AG10803 (cell line): Measurements from ENCODE around the gene SURF6.
"Not testable (repeated sequence)": the region's sequence is repeated elsewhere in the genome, so short reads cannot be mapped to it uniquely, and the experiment has no call there.

Experiments
- DNase-seq: peaks from one replicate; pipeline ENCODE4 v3.0.0; 2010; ENCODE audit warnings: low read depth
- H3K4me3 ChIP-seq: 2 replicates; pipeline ENCODE4 v1.5.1; 2011; ENCODE audit warnings: mild to moderate bottlenecking, low read length, control low read depth
- TF ChIP-seq, protein P1 (sequence below): conservative IDR thresholded peaks from 2 replicates; pipeline ENCODE4 v1.5.1; 2011; ENCODE audit warnings: mild to moderate bottlenecking, low read length, control low read depth, inconsistent platforms

SURF6 gene

DNA sequence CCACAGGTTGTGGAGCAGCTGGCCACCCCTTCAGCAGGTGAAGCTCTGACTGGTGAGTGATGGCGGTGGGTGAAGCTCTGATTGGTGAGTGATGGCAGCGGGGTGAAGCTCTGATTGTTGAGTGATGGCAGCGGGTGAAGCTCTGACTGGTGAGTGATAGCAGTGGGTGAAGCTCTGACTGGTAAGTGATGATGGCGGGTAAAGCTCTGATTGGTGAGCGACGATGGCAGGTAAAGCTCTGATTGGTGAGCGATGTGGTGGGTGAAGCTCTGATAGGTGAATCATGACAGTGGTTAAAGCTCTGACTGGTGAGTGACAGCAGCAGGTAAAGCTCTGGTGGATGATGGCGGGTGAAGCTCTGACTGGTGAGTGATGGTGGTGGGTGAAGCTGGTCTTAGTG, 51.6 kb downstream of the SURF6 start:
- H3K4me3 ChIP-seq: no peak overlapping the region
- TF ChIP-seq, protein P1, sequence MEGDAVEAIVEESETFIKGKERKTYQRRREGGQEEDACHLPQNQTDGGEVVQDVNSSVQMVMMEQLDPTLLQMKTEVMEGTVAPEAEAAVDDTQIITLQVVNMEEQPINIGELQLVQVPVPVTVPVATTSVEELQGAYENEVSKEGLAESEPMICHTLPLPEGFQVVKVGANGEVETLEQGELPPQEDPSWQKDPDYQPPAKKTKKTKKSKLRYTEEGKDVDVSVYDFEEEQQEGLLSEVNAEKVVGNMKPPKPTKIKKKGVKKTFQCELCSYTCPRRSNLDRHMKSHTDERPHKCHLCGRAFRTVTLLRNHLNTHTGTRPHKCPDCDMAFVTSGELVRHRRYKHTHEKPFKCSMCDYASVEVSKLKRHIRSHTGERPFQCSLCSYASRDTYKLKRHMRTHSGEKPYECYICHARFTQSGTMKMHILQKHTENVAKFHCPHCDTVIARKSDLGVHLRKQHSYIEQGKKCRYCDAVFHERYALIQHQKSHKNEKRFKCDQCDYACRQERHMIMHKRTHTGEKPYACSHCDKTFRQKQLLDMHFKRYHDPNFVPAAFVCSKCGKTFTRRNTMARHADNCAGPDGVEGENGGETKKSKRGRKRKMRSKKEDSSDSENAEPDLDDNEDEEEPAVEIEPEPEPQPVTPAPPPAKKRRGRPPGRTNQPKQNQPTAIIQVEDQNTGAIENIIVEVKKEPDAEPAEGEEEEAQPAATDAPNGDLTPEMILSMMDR: no peak
- DNase-seq: no peak

DNA sequence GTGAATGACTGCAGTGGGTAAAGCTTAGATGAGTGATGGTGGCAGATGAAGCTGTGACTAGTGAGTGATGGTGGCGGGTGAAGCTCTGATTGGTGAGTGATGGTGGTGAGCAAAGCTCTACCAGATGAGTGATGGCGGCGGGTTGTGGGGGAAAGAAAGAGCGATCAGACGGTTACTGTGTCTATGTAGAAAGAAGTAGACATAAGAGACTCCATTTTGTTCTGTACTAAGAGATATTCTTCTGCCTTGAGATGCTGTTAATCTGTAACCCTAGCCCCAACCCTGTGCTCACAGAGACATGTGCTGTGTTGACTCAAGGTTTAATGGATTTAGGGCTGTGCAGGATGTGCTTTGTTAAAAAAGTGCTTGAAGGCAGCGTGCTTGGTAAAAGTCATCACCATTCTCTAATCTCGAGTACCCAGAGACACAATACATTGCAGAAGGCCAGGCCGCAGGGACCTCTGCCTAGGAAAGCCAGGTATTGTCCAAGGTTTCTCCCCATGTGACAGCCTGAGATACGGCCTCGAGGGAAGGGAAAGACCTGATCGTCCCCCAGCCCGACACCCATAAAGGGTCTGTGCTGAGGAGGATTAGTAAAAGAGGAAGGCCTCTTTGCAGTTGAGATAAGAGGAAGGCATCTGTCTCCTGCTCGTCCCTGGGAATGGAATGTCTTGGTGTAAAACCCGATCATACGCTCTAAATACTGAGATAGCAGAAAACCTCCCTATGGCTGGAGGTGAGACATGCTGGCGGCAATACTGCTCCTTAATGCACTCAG, 52.5 kb downstream of the SURF6 start:
- not testable (repeated sequence) for DNase-seq, H3K4me3 ChIP-seq

DNA sequence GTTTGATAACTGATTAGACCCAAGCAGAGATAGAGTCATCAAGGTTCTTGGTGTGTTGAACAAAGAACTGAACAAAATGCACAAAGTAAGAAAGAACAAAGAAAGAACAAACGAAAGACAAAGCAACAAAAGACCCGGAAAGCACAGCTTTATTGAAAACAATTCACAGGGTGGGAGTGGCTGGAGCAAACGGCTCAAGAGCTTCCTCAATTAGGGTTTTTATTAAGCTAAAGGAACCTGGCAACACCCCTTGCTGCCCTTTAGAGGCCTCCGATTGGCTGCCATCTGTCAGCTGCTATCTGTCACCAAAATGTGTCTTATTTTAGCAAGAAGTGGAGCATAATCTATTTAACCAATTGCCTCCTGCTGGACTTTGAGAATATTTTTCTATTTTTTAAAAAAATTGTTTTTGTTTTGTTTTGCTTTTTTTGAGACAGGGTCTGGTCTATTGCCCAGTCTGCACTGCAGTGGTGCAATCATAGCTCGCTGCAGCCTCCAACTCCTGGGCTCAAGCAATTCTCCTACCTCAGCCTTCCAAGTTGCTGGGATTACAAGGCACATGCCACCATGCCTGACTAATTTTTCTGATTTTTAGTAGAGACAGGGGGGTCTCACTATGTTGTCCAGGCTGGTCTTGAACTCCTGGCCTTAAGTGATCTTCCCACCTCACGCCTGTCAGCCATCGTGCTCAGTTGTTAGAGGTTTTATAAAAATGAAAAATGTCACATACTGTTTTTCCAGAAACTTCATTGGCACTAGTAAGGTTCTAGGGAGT, 53.3 kb downstream of the SURF6 start:
- H3K4me3 ChIP-seq: no peak overlapping the region
- TF ChIP-seq, protein P1: no peak
- DNase-seq: no peak

DNA sequence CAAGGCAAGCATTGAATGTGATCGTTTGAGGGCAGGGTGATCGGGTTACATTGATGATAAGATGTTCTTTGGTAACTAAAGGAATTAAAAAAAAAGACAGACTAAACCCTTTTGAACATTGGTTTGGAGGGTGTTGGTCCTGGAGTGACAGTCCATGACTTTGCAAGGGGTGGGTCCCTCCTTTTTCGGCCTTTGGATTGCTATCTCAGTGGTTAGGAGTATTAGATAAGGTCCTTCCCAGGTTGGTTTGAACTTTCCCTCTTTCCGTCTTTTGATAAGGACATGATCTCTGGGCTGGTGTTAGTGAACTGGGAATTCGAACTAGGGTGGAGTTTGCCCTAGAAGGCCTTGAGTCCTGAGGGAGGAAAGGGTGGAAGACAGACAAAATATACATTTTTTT, 55.6 kb downstream of the SURF6 start:
- DNase-seq: no peak
- TF ChIP-seq, protein P1: no peak
- no peak overlapping the region for H3K4me3 ChIP-seq
